Measurements from ENCODE around the gene FUNDC2. TPM values are rescaled to one million over a fixed set of nuclear protein-coding genes. Genes with fewer than 3 reads are reported as not detected.

Gene FUNDC2
- total RNA-seq, 2 experiments from 2014 or later, result 44.3 to 47.4 TPM

Other genes with a start within 250 kb of the FUNDC2 start
- 10 to 100 TPM; 59.8 to 64.9 TPM for gene MPP1, start 221.4 kb upstream of the FUNDC2 start, total RNA-seq
- gene SMIM9, start 192.2 kb upstream of the FUNDC2 start, total RNA-seq, result 1 to 10 TPM in 1 of 2 experiments, not detected in 1; 1.6 TPM
- 10 to 100 TPM; 47.9 to 50.5 TPM for gene F8A1, start 140.5 kb upstream of the FUNDC2 start, total RNA-seq
- 1 to 10 TPM; 6.8 to 7.8 TPM for gene F8, start 4.1 kb upstream of the FUNDC2 start, total RNA-seq
- 1 to 10 TPM; 6.7 to 7.5 TPM for gene CMC4, start 44.3 kb downstream of the FUNDC2 start, total RNA-seq
- gene MTCP1, start 44.3 kb downstream of the FUNDC2 start, total RNA-seq, result 10 to 100 TPM; 24.5 TPM
- gene BRCC3, start 44.7 kb downstream of the FUNDC2 start, total RNA-seq, result 10 to 100 TPM; 25.0 to 26.0 TPM
- gene VBP1, start 189.6 kb downstream of the FUNDC2 start, total RNA-seq, result 10 to 100 TPM; 44.7 to 49.2 TPM
- gene RAB39B, start 237.6 kb downstream of the FUNDC2 start, total RNA-seq, result 1 to 10 TPM; 9.4 to 9.8 TPM

All from activated naive CD8-positive, alpha-beta T cell treated with anti-CD3 and anti-CD28 coated beads, Interleukin-2, amount 10 ng/mL, durations not matched to agents 7 days and 5 days (primary cell).